ENCODE results near the gene CDC14A. TPM values are rescaled to one million over a fixed set of nuclear protein-coding genes. Genes with fewer than 3 reads are reported as not detected.
A peak's percentile ranks its signal among the peaks of the same experiment; 100 is the strongest.

Gene CDC14A
- total RNA-seq, 4 donors from 2014 or later = 9.0 to 32.4 (median 23.0) TPM

DNA sequence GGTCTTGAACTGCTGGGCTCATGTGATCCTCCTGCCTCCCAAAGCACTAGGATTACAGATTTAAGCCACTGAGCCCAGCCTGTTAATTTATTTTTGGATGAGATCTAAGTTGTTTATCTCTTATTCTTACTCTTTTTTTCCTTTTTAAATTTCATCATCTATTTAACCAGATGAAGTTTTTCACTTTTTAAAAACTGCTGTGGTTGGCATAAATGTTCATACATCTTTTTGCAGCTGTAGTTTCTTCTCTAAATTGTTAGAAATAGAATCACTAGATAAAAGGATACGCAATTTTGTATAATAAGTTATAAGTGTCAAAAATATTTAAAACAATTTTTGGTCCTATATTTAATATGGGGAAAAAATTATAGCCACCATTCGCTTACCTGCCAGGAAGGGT lies 105.4 kb downstream of the CDC14A start:
- intact Hi-C loops (cut with DNase I; ENCODE audit: low total_unique reads) = no loop called here
- no peak for DNase-seq
- Histone ChIP-seq H3K27me3 (no peaks in the 10 kb centered on the region), H3K36me3 (no peaks in the 10 kb centered on the region), H3K9me3 (no peaks in the 10 kb centered on the region), H3K27ac (no peak overlapping the region), H3K4me1 (no peaks in the 10 kb centered on the region), H3K4me3 (no peak overlapping the region)
- TF ChIP-seq, protein P1, sequence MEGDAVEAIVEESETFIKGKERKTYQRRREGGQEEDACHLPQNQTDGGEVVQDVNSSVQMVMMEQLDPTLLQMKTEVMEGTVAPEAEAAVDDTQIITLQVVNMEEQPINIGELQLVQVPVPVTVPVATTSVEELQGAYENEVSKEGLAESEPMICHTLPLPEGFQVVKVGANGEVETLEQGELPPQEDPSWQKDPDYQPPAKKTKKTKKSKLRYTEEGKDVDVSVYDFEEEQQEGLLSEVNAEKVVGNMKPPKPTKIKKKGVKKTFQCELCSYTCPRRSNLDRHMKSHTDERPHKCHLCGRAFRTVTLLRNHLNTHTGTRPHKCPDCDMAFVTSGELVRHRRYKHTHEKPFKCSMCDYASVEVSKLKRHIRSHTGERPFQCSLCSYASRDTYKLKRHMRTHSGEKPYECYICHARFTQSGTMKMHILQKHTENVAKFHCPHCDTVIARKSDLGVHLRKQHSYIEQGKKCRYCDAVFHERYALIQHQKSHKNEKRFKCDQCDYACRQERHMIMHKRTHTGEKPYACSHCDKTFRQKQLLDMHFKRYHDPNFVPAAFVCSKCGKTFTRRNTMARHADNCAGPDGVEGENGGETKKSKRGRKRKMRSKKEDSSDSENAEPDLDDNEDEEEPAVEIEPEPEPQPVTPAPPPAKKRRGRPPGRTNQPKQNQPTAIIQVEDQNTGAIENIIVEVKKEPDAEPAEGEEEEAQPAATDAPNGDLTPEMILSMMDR (IDR thresholded peaks at IDR 0.05) = no peak
- no peak for TF ChIP-seq POLR2A (IDR thresholded peaks at IDR 0.05)

DNA sequence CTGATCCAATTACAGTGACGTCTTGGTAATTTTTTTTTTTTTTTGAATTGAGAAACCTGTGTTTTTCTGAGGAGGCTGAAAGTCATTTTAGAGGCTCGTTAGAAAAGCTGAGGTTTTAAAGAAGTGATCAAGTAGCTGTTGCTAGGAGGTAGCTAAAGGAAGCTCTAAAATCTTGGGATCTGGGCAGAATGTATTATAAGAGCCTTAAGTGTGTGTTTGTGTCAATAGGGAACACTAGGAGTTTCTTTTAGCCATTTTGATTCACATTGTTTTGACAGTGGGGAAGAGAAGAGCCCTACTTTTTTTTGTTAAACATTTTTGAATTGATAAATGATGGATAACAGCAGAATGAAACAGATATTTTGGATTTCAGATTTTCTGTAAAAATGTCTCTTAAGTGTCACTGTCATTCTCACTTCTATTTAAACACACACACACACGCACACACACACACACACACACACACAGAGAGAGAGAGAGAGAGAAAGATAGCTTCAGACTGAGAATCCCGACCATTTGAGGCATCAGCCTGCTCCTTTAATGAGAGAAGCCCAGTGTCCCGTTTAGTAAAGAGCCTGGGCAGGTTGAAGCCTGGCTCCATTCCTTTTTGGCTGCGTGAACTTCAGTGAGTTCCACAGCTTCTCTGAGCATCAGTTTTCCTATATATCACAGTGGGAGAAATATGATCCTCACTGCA lies 106.5 kb downstream of the CDC14A start:
- no peak for TF ChIP-seq POLR2A (IDR thresholded peaks at IDR 0.05)
- TF ChIP-seq, protein P1 (IDR thresholded peaks at IDR 0.05) = no peak
- H3K27ac ChIP-seq = peak overlapping the region; percentile 58
- intact Hi-C loops (cut with DNase I; ENCODE audit: low total_unique reads) = no loop called here
- DNase-seq = no peak
- H3K4me3 ChIP-seq = no peak overlapping the region
- no peaks in the 10 kb centered on the region for H3K4me1 ChIP-seq
- no peaks in the 10 kb centered on the region for H3K9me3 ChIP-seq
- no peaks in the 10 kb centered on the region for H3K27me3 ChIP-seq
- H3K36me3 ChIP-seq = no peaks in the 10 kb centered on the region

DNA sequence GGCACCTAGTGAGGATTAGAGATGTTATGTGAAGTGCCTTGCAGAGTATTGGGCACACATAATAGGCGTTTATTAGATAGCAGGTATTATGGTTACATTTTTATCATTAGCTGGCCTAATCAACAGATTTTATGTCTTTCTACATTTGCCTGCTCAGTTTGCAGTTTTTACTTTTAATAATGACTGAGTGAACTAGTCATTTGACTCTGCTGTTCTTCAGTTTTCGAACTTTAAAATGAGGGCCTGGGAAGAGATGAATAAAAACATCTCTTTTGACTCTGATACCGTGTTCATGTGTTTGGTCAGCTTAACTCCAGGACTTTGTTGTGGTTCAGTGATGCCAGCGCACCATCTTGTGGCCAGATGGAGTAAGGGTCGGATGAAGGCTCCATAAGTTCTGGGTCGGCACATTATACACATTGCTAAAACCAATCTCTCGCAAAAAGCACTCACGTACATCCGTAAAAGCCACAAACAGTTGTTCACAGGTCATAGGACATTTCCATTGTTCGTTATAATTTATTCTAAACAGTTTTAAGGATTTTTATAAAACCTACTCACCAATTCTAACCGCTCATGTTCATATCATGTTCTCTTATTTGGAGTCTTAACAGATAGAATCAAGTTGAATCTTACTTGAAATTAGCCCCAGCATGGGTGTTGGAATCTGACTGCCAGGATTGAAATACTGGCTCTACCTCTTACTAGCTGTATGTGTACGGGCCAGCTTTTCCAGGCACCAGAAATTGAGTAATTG lies 107.2 kb downstream of the CDC14A start:
- Histone ChIP-seq H3K4me1 (no peaks in the 10 kb centered on the region), H3K27me3 (no peaks in the 10 kb centered on the region), H3K4me3 (no peak overlapping the region), H3K27ac (peak overlapping the region; percentile 58), H3K36me3 (no peaks in the 10 kb centered on the region), H3K9me3 (no peaks in the 10 kb centered on the region)
- peak; percentile 77 to 78 for DNase-seq
- TF ChIP-seq, protein P1 (IDR thresholded peaks at IDR 0.05) = peak; percentile 81 to 90 (median 85)
- TF ChIP-seq POLR2A (IDR thresholded peaks at IDR 0.05) = no peak
- intact Hi-C loops (cut with DNase I; ENCODE audit: low total_unique reads) = loop anchor here (10.0 kb wide), 1 partner anchor 405 kb away; no protein-coding TSS in a partner anchor

DNA sequence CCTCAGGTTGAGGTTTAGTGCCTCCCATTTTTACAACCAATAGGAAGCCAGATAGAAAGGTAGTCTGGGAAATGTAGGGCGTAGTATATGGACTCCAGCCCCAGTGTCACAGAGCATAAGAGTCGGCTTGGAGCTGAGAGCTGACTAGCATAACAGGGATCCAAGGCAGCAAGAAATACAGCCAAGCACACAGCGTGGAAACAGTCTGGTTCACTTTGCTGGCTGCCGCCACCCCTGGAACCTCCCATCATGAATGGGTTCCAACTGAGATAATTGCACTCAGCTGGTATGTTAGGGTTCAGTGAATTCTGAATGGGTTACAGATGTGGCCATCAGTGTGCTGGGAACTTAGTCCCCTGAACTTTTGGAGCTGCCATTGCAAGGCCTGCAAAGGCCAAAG lies 108.9 kb downstream of the CDC14A start:
- Histone ChIP-seq H3K36me3 (no peaks in the 10 kb centered on the region), H3K27ac (peak overlapping the region in 1 of 2 donors; percentile 26), H3K27me3 (no peaks in the 10 kb centered on the region), H3K9me3 (no peaks in the 10 kb centered on the region), H3K4me1 (no peaks in the 10 kb centered on the region), H3K4me3 (no peak overlapping the region)
- intact Hi-C loops (cut with DNase I; ENCODE audit: low total_unique reads) = loop anchor here (10.0 kb wide), 1 partner anchor 404 kb away; no protein-coding TSS in a partner anchor
- TF ChIP-seq, protein P1 (IDR thresholded peaks at IDR 0.05) = no peak
- TF ChIP-seq POLR2A (IDR thresholded peaks at IDR 0.05) = no peak
- peak in 1 of 2 donors; percentile 28 for DNase-seq

Measured in uterus (tissue), 4 donors.